Cardiac ventricle fibroblast (primary cell): ENCODE measurements around the gene ZNF84. TPM values are rescaled to one million over a fixed set of nuclear protein-coding genes. Genes with fewer than 3 reads are reported as not detected.

Experiments
- total RNA-seq: library from RNA; depleted of rRNA; stranded (reverse); fragments of >200 nt; gene quantifications from 2 replicates; pipeline ENCODE4 v1.2.3, GENCODE V29; 2015

ZNF84 gene
- total RNA-seq, result 11.6 and 14.4 TPM in 2 replicates

GRCh38 chr12:133037207-133038005 is at the start of gene ZNF84:
Gene ZNF84, plus strand, starts transcription at chr12:133037509. Its CDS starts 3,959 bp downstream, at chr12:133041468.

GRCh38 chr12:133080368-133081158 is 43.3 kb downstream of the ZNF84 start, which contains the start of gene ZNF140:
Gene ZNF140, plus strand, starts transcription at chr12:133080923. Its CDS starts 398 bp downstream, at chr12:133081321.

Other genes starting within 250 kb of the ZNF84 start
- gene GOLGA3, start 208.6 kb upstream of the ZNF84 start, total RNA-seq, result 74.8 and 82.4 TPM in 2 replicates
- 19.7 and 22.3 TPM in 2 replicates for gene CHFR, start 149.9 kb upstream of the ZNF84 start, total RNA-seq
- 6.9 and 14.0 TPM in 2 replicates for gene ZNF605, start 81.2 kb upstream of the ZNF84 start, total RNA-seq
- gene ZNF26, start 51.1 kb upstream of the ZNF84 start, total RNA-seq, result 5.8 and 9.6 TPM in 2 replicates
- gene ZNF140, start 43.4 kb downstream of the ZNF84 start, total RNA-seq, result 12.8 and 15.9 TPM in 2 replicates
- 1.00 and 1.2 TPM in 2 replicates for gene ZNF891, start 92.8 kb downstream of the ZNF84 start, total RNA-seq
- 8.0 and 9.4 TPM in 2 replicates for gene ZNF10, start 93.1 kb downstream of the ZNF84 start, total RNA-seq
- gene ZNF268, start 144.0 kb downstream of the ZNF84 start, total RNA-seq, result 13.8 and 24.8 TPM in 2 replicates
- gene ANHX, start 198.4 kb downstream of the ZNF84 start, total RNA-seq, result not detected in 2 replicates